ENCODE measurements around the gene BCCIP.

Gene BCCIP

DNA sequence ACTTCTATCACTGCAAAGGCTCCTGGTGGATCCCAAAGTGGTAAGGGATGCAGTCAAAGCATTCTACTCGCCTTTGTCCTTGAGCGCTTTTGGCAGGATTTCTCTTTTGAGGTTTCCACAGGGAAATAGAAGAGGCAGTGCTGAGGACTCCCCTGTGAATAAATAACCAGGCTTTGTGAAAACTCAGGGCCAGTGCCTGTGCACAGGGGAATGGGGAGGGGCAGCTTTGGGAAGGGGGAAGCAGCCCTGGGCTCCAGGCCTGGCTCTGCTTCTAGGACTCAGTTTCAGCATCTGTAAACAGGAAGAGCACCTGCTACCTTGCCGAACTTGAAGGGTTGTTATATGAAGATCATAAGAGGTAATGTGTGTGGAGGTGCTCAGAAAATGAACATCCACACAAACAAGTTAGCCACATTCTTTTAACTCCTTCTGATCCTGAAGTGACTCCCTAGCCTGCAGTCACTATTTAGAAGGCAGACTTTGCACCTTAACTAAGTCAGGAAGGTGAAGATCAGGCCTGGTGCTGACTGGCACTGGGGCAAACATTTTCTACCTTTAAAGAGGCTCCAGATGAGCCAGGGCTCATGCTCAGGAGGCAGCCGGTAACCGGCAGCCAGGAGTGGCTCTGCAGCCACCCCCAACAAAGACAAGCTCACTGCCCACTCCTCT is 25.2 kb upstream of the BCCIP start:
- no peak for DNase-seq

DNA sequence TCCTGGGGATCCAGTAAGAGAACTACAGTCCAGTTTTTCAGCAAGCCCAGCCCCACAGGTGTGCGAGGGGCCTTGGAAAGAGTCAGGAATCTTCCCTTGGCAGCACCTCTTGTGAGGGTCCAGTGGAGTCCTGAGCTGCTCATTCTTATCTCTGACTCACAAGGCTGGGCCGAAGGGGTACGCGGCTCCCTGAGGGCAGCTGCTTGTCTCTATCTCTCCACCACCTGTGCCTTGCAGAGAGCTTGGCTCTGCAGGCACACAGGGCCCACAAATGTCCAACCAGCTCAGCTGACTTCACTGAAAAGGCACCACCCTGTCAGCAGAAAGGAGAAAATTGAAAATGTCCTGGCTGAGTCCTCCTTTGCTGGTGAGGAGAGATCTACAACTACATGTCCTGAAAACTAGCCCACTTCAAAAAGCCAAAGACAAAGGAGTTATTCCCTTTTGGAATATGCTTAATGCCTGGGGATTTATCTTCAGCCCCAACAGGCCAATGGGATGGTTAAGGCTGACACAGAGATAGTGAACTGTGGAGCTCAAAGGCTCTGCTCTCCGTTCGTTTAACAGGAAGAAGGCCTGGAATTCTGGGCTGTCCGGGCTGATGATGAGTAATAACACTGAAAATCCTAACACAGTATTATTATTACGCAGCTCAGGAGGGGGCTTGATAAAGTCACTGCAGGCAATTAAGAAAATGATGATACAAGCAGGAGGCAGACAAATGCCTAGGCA is 23.7 kb upstream of the BCCIP start:
- DNase-seq = no peak

DNA sequence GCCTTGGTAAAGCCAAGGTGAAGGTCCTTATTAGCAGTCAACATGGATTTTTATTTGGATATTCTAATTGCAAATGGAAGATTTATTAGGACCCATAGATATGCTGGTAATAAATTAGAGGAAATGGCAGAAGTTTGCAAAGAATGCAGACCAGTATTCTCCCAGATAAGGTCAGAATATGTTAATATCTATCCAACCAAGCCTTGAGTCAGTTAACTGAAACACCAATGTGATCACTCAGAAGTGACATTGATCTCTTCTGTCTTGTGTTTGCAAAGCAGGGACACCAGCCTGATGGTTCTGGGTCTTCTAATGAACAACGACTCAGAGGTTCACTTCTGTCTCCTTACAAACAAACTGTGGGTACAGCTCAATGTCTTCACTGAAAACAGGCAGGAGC is 21.8 kb upstream of the BCCIP start:
- DNase-seq = no peak

DNA sequence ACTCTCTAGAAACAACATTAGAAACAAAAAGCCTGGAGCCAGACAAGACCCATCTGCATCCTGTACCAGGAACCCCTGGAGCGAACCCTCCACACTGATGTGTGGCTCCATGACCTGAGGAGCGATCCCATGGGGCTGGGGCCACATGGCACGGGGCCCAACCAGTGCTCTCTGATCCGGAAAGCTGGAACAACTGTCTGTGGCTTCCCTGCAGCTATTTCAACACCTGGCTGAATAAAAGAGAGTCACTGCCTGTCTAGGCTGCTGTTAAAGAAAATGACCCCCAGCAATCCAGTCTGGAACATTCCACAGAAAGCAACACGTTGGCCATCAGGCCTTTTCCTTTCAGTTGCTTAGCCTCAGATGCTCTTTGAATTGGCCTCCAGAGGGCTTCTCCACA is 21.2 kb upstream of the BCCIP start:
- DNase-seq = no peak

DNA sequence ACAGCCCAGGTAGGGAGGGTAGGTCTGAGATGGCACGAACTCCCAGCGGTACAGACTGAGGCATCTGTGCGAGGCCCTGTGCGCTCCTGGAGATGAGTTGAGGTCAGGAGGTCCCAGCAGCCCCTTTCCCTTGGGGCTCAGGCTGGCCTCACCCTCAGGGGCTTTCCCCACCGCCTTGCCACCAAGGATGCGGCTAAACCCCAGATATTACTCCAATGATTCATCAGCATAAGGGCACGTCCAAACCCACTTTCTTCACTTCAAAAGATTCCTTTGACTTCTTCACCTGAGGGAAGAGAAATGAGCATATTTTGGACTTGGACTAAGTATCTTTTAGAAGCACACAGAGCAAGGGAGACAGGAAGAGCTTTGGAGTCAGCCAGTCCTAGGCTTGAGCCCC is 20.6 kb upstream of the BCCIP start:
- DNase-seq = no peak

DNA sequence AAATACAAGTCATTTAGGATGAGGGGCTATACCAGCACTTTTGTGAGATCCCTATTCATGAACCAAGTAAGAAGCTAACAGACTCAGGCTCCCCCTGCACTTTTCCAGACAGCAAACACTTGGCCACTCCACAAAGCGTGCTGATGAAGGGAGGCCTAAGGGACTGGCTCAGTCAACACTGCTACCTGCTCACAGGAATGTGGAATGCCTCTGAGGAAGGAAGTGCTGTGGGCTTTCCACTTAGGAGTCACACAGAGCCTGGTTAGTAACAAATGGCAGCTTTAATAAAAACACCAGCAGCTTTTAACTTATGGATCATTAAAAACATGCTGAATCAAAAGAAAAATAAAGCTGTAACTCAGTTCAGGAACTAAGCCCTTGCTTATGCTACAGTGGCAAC is 15.3 kb upstream of the BCCIP start:
- no peak for DNase-seq

DNA sequence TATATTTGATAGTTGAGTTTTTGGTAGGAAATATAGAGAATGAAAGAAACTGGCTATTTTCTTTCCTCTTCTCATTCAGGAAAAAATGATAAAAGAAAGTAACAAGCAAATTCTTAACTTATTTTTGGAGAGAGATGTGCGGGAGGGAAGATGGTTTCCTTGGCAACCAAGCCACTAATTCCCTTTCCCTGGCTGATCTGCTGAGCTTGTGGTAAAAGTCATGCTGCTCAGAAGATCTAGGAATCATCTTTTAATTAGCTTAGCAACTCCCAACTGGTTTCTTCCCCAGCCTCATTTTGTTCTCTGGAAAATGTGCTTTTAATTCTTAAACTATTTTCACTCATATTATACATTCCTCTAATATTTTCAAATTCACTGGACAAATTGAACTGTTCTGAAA is 12.1 kb upstream of the BCCIP start:
- no peak for DNase-seq

DNA sequence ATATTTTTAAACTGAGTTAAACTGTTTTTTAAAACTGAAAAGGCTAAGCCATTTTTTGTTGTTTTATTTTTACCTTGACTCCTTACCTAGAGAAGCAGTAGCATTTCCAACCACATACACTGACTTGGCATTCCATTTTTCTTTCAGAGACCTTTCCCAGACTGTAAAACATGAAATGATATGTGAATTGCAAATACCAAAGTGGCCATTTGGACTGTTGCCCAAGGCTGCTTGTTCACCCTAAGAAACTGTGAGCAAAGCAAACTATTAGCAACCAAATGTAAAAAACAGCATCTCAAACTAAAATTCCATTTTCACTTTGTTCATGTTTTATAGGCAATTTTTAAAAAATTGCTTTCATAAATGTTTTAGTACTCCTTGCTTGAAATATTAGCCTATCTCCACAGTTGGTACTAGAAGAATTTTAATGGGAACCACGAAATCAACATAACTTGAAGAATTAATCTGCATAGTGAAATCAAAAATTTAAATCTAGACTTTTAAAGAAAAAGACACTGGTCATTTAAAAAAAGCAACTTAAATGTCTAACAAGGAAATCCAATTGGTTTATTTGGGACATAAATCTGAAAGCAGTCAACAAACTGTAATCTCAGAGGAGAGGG is 11.1 kb upstream of the BCCIP start:
- no peak for DNase-seq

DNA sequence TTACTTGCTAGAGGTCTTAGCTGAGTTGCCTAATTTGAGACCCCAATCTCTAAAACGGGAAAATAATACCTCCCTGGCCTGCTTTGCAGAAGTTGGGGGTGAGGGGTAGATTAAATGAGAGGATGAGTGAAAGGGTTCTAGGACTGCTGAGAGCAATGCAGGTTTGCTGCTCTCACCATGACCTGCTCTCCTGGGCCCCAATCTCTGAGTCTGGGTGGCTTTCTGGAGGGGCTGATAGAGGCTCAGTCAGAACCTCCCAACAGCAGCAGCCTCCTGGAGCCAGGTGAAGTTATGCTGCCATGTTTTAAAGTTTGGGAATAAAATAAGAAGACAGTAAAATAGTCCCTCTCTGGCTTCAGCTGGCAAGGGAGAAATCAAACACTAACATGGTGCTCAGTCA is 7.6 kb upstream of the BCCIP start:
- DNase-seq = no peak

DNA sequence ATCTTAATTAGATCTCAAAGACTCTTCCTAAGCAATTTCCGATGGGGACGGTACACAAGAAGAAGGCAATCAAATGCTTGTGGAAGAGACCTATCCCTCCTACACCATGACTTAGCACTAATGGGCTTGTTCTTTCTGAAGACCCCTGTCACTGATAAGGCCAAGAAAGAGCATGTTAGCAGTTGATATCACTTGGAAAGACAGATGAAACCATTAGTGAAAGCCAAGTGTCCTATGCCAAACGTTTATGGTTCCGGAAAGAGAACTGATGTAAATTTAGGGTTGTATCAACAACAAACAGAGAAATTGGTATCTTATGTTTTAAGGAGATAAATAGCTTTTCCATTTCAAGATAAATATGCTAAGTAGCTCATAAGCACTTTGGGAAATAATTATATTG is 6.8 kb upstream of the BCCIP start:
- no peak for DNase-seq

DNA sequence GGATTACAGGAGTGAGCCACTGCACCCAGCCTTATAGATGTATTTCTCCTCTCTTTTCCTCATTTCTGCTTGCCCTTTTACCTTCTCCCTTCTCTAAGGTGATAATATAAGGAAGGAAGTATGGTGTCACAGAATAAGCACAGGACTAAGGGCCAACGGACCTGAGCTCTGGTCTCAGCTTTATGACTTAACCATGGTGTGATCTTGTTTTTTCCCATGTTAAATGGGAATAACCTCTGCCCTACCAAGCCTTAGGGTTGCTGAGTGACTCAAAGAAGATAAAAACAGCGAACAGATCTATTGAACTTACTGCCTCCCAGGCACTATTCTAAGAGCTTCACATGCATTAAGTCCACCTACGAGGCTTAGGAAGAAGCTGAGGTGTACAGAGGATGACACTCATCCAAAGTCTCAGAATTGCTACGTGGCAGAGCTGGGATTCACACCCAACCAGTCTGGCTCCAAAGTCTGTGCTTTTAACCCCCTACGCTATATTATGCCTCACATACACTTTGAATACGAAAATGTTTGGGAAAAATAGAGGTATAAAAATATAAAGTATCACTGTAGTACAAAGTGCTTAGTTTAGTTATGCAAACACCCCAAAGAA is 5.9 kb upstream of the BCCIP start:
- no peak for DNase-seq

DNA sequence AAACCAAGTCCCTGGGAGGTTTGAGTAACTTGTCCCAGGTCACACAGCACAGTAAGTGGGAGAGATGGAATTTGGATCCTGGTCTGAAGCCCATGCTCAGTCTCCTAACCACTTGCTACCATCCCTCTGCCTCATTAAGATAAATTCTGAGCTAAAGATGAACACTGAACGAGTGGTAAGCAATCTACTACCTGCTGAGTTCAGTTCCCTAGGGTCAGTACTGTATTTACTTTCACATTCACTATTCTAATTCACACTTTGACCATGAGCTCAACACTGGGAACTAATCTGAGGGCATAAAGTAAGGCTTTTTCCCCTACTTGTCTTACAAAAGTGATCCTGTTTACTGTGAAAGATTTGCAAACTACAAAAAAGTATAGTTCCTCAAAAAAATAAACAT is 2.6 kb upstream of the BCCIP start:
- no peak for DNase-seq

DNA sequence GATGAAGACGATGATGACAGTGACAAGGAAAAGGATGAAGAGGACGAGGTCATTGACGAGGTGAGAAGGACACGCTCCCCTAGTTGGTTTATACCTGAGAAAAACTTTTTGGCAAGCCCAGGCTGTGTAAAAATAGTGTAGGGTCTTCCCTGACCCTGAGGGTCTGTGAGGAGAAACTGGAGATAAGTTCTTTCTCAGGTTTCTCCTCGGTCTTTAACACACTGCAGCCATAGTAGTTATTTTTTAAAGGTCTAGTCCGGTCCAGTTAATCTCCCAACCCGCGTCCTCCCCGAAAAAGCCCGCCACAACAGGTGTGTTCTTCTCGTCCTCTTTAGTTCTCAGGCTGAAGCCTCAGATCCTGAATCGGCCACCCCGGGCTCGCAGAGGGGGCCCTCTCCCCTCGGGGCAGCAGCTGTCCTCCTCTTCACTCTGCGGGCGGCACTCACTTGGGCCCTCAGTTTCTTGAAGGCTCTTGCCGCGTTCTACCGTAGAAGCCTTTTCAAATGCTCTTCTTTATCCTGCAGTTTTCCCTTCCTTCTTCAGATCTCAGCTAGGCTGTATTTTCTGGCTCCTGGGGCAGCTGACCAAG is 411 bp downstream of the BCCIP start:
- no peak for DNase-seq

DNA sequence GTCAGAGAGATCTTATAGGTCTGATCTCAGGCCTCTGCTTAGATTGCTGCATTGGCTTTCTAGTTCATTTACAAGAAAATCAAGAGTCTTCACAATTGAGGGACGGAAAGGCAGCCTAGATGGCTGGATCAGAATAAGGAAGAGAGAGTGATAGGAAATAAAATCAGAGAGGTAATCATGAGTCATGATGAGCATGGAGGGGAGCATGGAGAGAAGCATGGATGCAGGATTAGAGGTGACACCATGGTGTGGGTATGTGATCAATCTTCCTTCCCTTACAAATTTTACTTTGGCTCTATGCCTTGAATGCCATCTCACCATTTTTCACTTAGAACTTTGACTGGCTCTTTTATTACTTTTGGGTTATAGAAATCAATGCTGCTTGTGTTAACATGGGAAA is 1.4 kb downstream of the BCCIP start:
- no peak for DNase-seq

DNA sequence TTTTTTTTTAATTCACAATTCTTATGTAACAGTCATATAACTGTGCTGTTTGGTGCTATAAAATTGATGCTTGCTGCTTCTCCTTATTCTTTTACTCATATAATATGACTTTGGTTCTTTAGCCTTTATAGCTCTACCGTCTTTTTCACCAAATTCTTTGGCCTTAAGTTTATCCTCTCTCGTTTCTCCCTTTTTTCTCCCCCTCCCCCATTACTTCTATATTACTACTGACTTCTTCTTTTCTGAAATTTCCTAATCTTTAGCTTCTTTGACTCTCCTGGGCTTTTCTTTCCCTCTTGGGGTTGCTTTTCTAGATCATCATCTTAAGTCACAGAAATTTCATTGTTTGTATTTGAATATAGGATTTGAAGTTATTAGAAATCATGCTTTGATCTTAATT is 3.8 kb downstream of the BCCIP start:
- DNase-seq = no peak

DNA sequence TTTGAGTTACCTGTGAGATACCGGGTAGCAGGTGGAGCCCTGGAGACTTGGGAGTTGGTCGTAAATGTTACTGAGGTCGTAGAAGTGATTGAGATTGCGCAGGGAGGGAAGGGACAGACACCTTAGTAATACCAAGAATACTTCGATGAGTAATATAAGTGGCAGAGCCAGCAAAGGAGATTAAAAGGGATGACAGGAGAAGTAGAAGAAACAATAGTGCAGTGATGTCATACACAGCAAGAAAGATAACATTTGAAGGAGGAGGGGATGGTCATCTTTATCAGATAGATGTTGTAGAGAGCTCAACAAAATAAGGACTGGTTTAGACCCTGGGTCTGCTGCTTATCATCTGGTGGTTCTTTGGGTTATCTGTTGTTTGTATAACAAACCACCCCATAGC is 5.0 kb downstream of the BCCIP start:
- no peak for DNase-seq

DNA sequence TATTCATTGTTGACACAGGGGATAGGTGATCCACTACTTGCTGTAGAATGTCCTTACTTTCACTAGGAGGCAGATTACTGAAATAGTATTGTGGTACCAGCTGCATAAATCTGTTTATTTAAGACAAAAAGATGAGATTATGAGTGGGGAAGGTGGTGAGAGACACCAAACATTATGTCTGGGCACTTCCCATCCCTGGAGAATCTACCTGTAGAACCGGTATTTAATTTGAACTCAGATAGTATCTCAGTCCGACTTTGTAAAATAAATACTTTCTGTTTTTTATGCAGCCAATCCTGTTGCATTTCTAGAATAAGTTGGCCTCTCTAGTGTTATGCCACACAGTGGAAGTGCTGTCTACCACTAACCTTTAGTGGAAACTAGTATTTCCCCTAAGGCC is 13.4 kb downstream of the BCCIP start:
- DNase-seq = no peak

DNA sequence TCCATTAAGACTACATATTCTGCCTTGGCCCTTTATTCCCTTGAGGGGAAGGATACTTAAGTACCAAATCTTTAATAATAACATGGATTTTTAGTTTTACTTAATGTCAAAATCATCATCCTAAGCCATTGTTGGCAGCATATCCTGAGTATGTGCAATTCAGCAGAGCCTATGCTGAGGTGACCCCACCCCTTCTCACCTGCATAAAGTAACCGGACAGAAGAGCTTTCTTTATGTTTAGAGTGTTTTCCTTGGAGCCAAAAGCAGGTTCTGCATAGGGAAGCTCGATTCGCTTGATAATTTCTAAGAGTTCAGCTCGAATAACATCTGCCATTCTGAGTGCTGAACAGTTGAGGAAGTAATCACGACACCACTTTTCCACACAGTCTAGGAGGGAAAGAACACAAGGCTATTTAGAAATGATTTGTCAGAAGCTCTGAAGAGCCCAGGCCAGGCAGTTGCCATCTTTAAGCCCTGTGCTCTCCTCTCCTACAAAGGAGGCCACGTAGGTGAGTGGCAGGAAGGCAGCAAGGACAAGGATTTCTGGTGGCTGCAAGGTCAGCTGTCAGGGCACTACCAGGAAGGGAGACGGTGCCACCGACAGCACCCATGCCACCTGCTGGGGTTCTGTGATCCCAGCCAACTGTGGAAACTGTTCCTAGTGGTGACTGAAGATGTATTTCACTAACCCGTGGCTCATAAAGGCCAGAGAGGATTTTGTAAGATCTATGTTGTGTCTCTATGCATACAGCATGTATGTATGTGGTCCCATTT is 15.6 kb downstream of the BCCIP start:
- no peak for DNase-seq

DNA sequence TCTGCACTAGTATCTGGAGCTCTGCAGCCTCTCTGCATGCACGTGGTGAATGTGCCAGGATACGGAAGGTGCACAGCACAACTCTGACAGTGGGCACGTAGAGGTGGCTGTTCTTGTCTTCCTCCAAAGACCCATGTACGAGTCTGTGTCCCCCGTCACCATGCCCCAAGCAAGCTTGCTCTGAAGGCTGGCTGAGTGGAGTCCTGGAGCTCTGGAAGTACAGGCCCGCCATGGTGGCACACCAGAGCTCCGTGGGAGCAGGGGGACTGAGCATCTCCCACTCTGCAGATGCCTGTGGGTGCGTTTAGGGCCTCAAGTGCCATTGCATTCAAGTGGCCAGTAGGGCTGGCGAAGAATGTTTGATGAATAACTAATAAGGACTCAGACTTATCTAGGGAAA is 17.1 kb downstream of the BCCIP start:
- no peak for DNase-seq

DNA sequence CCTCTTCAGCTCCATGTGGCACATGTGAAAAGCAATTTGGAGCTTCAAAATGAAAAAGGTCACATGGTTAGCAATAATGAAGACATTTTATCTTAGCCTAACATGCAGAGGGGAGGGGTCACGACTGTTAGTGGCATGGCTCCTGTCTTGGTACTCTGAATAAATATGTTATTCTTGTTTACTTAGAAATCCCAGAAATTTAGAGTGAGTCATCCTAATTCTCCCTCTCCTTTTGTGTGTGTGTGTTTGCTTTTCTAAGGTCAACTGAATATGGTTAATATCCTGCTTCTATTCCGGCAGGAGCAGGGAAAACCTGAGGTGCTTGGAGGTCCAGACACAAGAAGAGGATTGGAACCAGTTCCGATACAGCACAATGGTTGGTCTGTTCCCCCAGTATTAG is 17.6 kb downstream of the BCCIP start:
- DNase-seq = no peak

DNA sequence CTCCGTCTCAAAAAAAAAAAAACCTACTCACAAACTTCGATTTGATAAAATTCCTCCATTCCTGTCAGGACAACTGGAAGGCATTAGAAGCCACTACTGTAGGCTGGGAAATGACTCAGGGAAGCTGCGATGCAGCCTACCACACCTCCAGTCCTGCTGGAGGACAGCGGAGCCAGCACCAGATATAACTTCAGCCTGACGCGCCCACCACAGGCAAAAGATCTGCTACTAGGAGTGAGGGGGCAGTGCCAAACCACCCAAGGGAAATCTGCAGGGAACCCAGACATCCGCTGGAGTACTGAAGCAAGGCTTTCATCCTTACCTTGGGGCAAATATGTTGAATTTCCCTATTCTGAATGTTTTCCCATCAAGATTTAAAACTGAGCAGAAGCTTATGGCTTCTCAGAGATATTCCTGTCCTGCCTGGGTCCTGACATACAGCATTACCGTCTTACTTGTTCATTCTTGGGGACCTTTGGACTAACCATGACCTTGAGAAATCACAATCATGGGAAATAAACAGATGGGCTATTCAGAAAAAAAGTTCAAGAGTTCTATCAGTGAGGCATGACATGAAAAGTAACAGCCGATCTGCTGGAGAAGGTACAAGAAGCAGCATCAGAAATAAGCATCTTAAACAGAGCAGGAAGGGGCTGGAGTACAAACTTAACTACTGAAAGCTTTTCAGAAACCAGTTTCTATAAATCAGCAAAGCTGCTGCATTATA is 20.4 kb downstream of the BCCIP start:
- DNase-seq = no peak

DNA sequence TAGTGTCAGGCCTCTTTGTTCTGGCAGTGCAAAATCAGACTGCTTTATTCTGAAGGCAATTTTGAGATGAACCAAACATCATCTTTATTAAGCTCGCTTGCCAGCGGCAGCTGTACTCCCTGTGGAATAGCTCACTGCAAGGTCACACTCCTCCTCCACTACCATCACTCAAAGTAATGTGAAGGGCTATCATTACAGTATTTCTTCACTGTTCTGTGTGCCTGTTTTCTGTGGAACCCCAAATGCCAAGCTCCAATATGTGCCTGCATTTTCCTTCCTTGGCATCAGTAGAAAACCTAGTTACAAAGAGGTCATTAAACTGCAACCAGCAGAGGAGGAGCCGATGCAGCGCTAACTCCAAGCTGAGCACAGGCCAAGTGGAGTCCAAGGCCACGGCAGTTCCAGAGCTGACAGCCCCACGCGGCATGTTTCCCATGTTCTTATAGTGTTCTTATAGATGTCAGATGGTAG is 21.4 kb downstream of the BCCIP start:
- DNase-seq = no peak

Data from activated CD4-positive, alpha-beta T cell treated with anti-CD3 and anti-CD28 coated beads for 1 hour (primary cell).